Panc1 (cell line): ENCODE measurements around the gene EXOC6B. TPM values are rescaled to one million over a fixed set of nuclear protein-coding genes. Genes with fewer than 3 reads are reported as not detected.

ENCODE experiments used
- ATAC-seq: fragments of 200-7000 bp; cut with Tn5 transposase; 2 replicates; pipeline ENCODE4 v1.9.1; 2020; ENCODE audit warnings: mild to moderate bottlenecking, moderate library complexity
- BruUV-seq: library from RNA; stranded (reverse); fragments of 400-500 nt; replicated peaks from 2 replicates; lab custom pipeline; 2021; lab: Mats Ljungman, UMichigan
- CTCF ChIA-PET: fragments of 300-600 bp; sonication (Branson Sonifier 250); formaldehyde crosslinking; loops from one replicate; lab custom pipeline; 2022; ENCODE audit warnings: antibody characterized with exemption; lab: Charles Lee
- POLR2A ChIA-PET: fragments of 300-600 bp; sonication (Branson Sonifier 250); formaldehyde crosslinking; loops from one replicate; lab custom pipeline; 2022; ENCODE audit warnings: antibody characterized with exemption; lab: Charles Lee
- DNase-seq: peaks from one replicate; pipeline ENCODE4 v3.0.0-alpha.2; 2010; ENCODE audit warnings: low read depth, low spot score
- H3K27ac ChIP-seq: 2 replicates; pipeline ENCODE4 v1.5.1; 2011; ENCODE audit warnings: mild to moderate bottlenecking, low read length, inconsistent platforms
- H3K27me3 ChIP-seq: fragments of 200-500 bp; sonication (Bioruptor generic); 2 replicates; pipeline ENCODE4 v1.6.0; 2014; ENCODE audit warnings: low read length, inconsistent platforms; ENCODE audit not compliant: control insufficient read depth, insufficient read depth
- H3K36me3 ChIP-seq: fragments of 200-500 bp; sonication (Bioruptor generic); 2 replicates; pipeline ENCODE4 v1.5.1; 2014; ENCODE audit warnings: inconsistent platforms, mild to moderate bottlenecking, low read length, moderate library complexity; ENCODE audit not compliant: control insufficient read depth, insufficient read depth
- H3K4me1 ChIP-seq: 2 replicates; pipeline ENCODE4 v1.5.1; 2011; ENCODE audit warnings: inconsistent platforms, mild to moderate bottlenecking, low read length, moderate library complexity; ENCODE audit not compliant: control insufficient read depth, insufficient read depth
- H3K4me3 ChIP-seq, 2 experiments: 2 replicates each; pipeline ENCODE4 v1.5.1; 2011 to 2012; ENCODE audit warnings: low read depth in 2 of 2, low read length in 2 of 2, mild to moderate bottlenecking in 2 of 2, inconsistent platforms in 1 of 2, moderate library complexity in 1 of 2
- H3K9me3 ChIP-seq: fragments of 200-500 bp; sonication (Bioruptor generic); 2 replicates; pipeline ENCODE4 v1.5.1; 2014; ENCODE audit warnings: low read depth, mild to moderate bottlenecking, inconsistent platforms, low read length, moderate library complexity; ENCODE audit not compliant: control insufficient read depth, insufficient read depth
- CTCF ChIP-seq: fragments of 450-650 bp; IDR thresholded peaks from 2 replicates; pipeline ENCODE4 v1.5.1; 2017; ENCODE audit warnings: mild to moderate bottlenecking
- POLR2AphosphoS5 ChIP-seq: IDR thresholded peaks from 2 replicates; pipeline ENCODE4 v1.6.1; 2012; ENCODE audit warnings: mild to moderate bottlenecking, low read depth, low read length, moderate library complexity
- REST ChIP-seq, 2 experiments: IDR thresholded peaks; 2 replicates each; pipeline ENCODE4 v1.6.1; 2011 to 2012; ENCODE audit warnings: low read depth in 2 of 2, control low read depth in 1 of 2, low read length in 1 of 2, mild to moderate bottlenecking in 1 of 2, moderate library complexity in 1 of 2; ENCODE audit not compliant: insufficient read depth in 1 of 2
- SIN3A ChIP-seq: IDR thresholded peaks from 2 replicates; pipeline ENCODE4 v1.6.1; 2012; ENCODE audit warnings: low read depth, mild to moderate bottlenecking, low read length, moderate library complexity, borderline replicate concordance; ENCODE audit not compliant: insufficient read depth
- TCF7L2 ChIP-seq: IDR thresholded peaks from 2 replicates; pipeline ENCODE4 v1.6.1; 2011; ENCODE audit warnings: mild to moderate bottlenecking, low read depth, low read length, inconsistent platforms
- in situ Hi-C: cut with HindIII; loops from 2 replicates; pipeline ENCODE4 v1.10.0; 2016; ENCODE audit warnings: low sequenced_read_pairs, low pct_unique_long_range_greater_than_20kb
- intact Hi-C: fragments of 100-400 bp; cut with micrococcal nuclease; formaldehyde crosslinking; loops from one replicate; pipeline ENCODE4 v1.10.0; 2022; ENCODE audit not compliant: unreplicated experiment
- total RNA-seq: library from RNA; stranded (reverse); gene quantifications from one replicate; pipeline ENCODE4 v1.2.1, GENCODE V29; 2021; ENCODE audit not compliant: unreplicated experiment

EXOC6B gene
- total RNA-seq, 1 experiment from 2014 or later, result 23.2 TPM

- in situ Hi-C loops (no loop called here), intact Hi-C loops (loop anchor here (5.0 to 10.0 kb wide), 4 partner anchors 348 to 606 kb away; no protein-coding TSS in a partner anchor)
- H3K36me3 ChIP-seq, result no peaks in the 10 kb centered on the region
- no peak overlapping the region for H3K27ac ChIP-seq
- ChIA-PET POLR2A (interaction anchor here (0.6 kb wide), 1 partner anchor 609 kb away, joined by 9 read pairs; no protein-coding TSS in a partner anchor), CTCF (interaction anchor here (0.6 to 1.0 kb wide), 2 partner anchors 28 to 229 kb away, joined by 3 to 4 read pairs; no protein-coding TSS in a partner anchor)
- no TSS peak for BruUV-seq
- TF ChIP-seq SIN3A, result no peak
- peaks cover 7% of the 10 kb centered on the region for H3K4me1 ChIP-seq
- H3K4me3 ChIP-seq, result no peak overlapping the region
- no peak for ATAC-seq
- no peak for DNase-seq
- peaks cover 5% of the 10 kb centered on the region; the same call in 1 of the 2 replicates for H3K27me3 ChIP-seq
- H3K9me3 ChIP-seq, result no peaks in the 10 kb centered on the region
Observed at GRCh38 chr2:72153026-72153791, 672.6 kb downstream of the EXOC6B start.

- no peak for ATAC-seq
- Histone ChIP-seq H3K36me3 (no peaks in the 10 kb centered on the region), H3K4me1 (peaks cover 19% of the 10 kb centered on the region), H3K4me3 (no peak overlapping the region), H3K27me3 (peaks cover 11% of the 10 kb centered on the region), H3K27ac (no peak overlapping the region), H3K9me3 (no peaks in the 10 kb centered on the region)
- POLR2A ChIA-PET, result no interaction called here
- TF ChIP-seq CTCF (no peak), SIN3A (no peak), POLR2AphosphoS5 (no peak), REST (IDR thresholded peaks at IDR 0.05; ENCODE audit: insufficient read depth in 1 of 2, low read depth in 2 of 2, low read length in 1 of 2) (no peak), TCF7L2 (no peak)
- CTCF ChIA-PET, result interaction anchor here (1.0 to 1.6 kb wide), 6 partner anchors 214 to 606 kb away, joined by 3 to 17 read pairs (median 4); no protein-coding TSS in a partner anchor
- no TSS peak for BruUV-seq
- DNase-seq, result no peak
- in situ Hi-C loops (no loop called here), intact Hi-C loops (loop anchor here (1.0 to 10.0 kb wide), 5 partner anchors 227 to 604 kb away; no protein-coding TSS in a partner anchor)
Observed at GRCh38 chr2:72150861-72151356, 674.9 kb downstream of the EXOC6B start.
